Fibroblast of lung (primary cell): ENCODE results near the gene ACADVL. TPM values are rescaled to one million over a fixed set of nuclear protein-coding genes. Genes with fewer than 3 reads are reported as not detected.

Experiments used
- DNase-seq, 2 donors: peaks; one replicate each; pipeline versions ENCODE4 v3.0.0 to v3.0.0-alpha.2; 2010; ENCODE audit warnings: low read depth in 2 of 2
- H2AFZ ChIP-seq: 2 replicates; pipeline ENCODE4 v1.5.1; 2012; ENCODE audit warnings: low read length, control low read depth, inconsistent platforms
- H3K27ac ChIP-seq: 2 replicates; pipeline ENCODE4 v1.5.1; 2011; ENCODE audit warnings: low read length, control low read depth; ENCODE audit not compliant: insufficient read depth
- H3K27me3 ChIP-seq: 2 replicates; pipeline ENCODE4 v1.5.1; 2011; ENCODE audit warnings: mild to moderate bottlenecking, low read length; ENCODE audit not compliant: control insufficient read depth, insufficient read depth
- H3K36me3 ChIP-seq: 2 replicates; pipeline ENCODE4 v1.5.1; 2011; ENCODE audit warnings: low read length; ENCODE audit not compliant: control insufficient read depth, insufficient read depth
- H3K4me1 ChIP-seq: 2 replicates; pipeline ENCODE4 v1.5.1; 2011; ENCODE audit warnings: low read length; ENCODE audit not compliant: control insufficient read depth, insufficient read depth; ENCODE audit errors: extremely low read depth
- H3K4me2 ChIP-seq: 2 replicates; pipeline ENCODE4 v1.5.1; 2011; ENCODE audit warnings: low read length, control low read depth; ENCODE audit not compliant: insufficient read depth; ENCODE audit errors: extremely low read depth
- H3K4me3 ChIP-seq, 4 experiments: fragments of 200-600 bp in 1 of 4; sonication (generic) in 1 of 4; replicated peaks in 1 of 4; 2 replicates each; pipeline ENCODE4 v1.5.1; 2011 to 2016; ENCODE audit warnings: low read length in 4 of 4, low read depth in 3 of 4, mild to moderate bottlenecking in 3 of 4, control low read depth in 2 of 4, inconsistent platforms in 1 of 4, mixed read lengths in 1 of 4; ENCODE audit not compliant: insufficient read depth in 1 of 4; ENCODE audit errors: control extremely low read depth in 1 of 4
- H3K79me2 ChIP-seq: 2 replicates; pipeline ENCODE4 v1.5.1; 2012; ENCODE audit warnings: mild to moderate bottlenecking, low read length, inconsistent platforms; ENCODE audit not compliant: control insufficient read depth, insufficient read depth
- H3K9ac ChIP-seq: 2 replicates; pipeline ENCODE4 v1.5.1; 2011; ENCODE audit warnings: mild to moderate bottlenecking, low read length, control low read depth; ENCODE audit not compliant: insufficient read depth
- H3K9me3 ChIP-seq: 2 replicates; pipeline ENCODE4 v1.5.1; 2012; ENCODE audit warnings: low read depth, low read length; ENCODE audit not compliant: control insufficient read depth, insufficient read depth
- H4K20me1 ChIP-seq: 2 replicates; pipeline ENCODE4 v1.5.1; 2011; ENCODE audit warnings: low read length; ENCODE audit not compliant: control insufficient read depth, insufficient read depth; ENCODE audit errors: extremely low read depth
- CTCF ChIP-seq, 2 donors: IDR thresholded peaks in 1 of 2; conservative IDR thresholded peaks in 1 of 2; 1 replicate in 1 of 2; 2 replicates in 1 of 2; pipeline ENCODE4 v1.5.1; 2011 to 2012; ENCODE audit warnings: low read length in 2 of 2, control low read depth in 1 of 2, inconsistent platforms in 1 of 2, low read depth in 1 of 2, mild to moderate bottlenecking in 1 of 2
- EZH2 ChIP-seq: IDR thresholded peaks from 2 replicates; pipeline ENCODE4 v1.5.1; 2012; ENCODE audit warnings: low read length, control low read depth, mild to moderate bottlenecking; ENCODE audit errors: missing control alignments
- polyA plus RNA-seq, 2 donors: library from polyadenylated mRNA; depleted of rRNA in 1 of 2; stranded (reverse) in 1 of 2; unstranded in 1 of 2; fragments of >200 nt; gene quantifications; 2 replicates each; pipeline ENCODE4 v1.2.1, GENCODE V29; 2011 to 2012; ENCODE audit warnings: missing spikeins in 1 of 2
- total RNA-seq: library from RNA; depleted of rRNA; stranded (reverse); fragments of >200 nt; gene quantifications from 2 replicates; pipeline ENCODE4 v1.2.1, GENCODE V29; 2014

The ACADVL gene
- total and polyA plus RNA-seq, 2 donors (not counting 1 experiment from before 2014, with no cell fraction given): 129 to 313 TPM

- no peak for DNase-seq
- H3K4me1 ChIP-seq: peaks cover 7% of the 10 kb centered on the region
- H3K9ac ChIP-seq: no peak overlapping the region
- no peak overlapping the region for H2AFZ ChIP-seq
- H3K4me2 ChIP-seq: peak overlapping the region; percentile 40
- peaks cover 60% of the 10 kb centered on the region for H3K79me2 ChIP-seq
- H3K4me3 ChIP-seq: peak overlapping the region in 2 of 4 experiments; percentile 8 to 21
- H4K20me1 ChIP-seq: no peaks in the 10 kb centered on the region
- H3K27ac ChIP-seq: no peak overlapping the region
- TF ChIP-seq EZH2 (no peak), CTCF (conservative IDR thresholded peaks at IDR 0.05 in 1 of 2, IDR thresholded peaks at IDR 0.05 in 1 of 2; ENCODE audit: low read depth in 1 of 2, low read length in 2 of 2) (no peak)
- no peaks in the 10 kb centered on the region for H3K27me3 ChIP-seq
- H3K36me3 ChIP-seq: peaks cover 6% of the 10 kb centered on the region
- H3K9me3 ChIP-seq: no peaks in the 10 kb centered on the region
These were observed 29.5 kb downstream of the ACADVL start for GRCh38 chr17:7249214-7249613.

- Histone ChIP-seq H3K27ac (peak overlapping the region; percentile 79), H3K4me3 (peak overlapping the region; percentile 67 to 93 (median 89)), H2AFZ (no peak overlapping the region), H4K20me1 (no peaks in the 10 kb centered on the region), H3K4me2 (peak overlapping the region; percentile 85), H3K79me2 (peaks cover 60% of the 10 kb centered on the region), H3K4me1 (peaks cover 7% of the 10 kb centered on the region), H3K9ac (no peak overlapping the region), H3K9me3 (no peaks in the 10 kb centered on the region), H3K27me3 (no peaks in the 10 kb centered on the region), H3K36me3 (peaks cover 6% of the 10 kb centered on the region)
- no peak for DNase-seq
- TF ChIP-seq EZH2: no peak
- TF ChIP-seq CTCF (conservative IDR thresholded peaks at IDR 0.05 in 1 of 2, IDR thresholded peaks at IDR 0.05 in 1 of 2; ENCODE audit: low read depth in 1 of 2, low read length in 2 of 2): no peak
These were observed 30.1 kb downstream of the ACADVL start for GRCh38 chr17:7249830-7250229.

- Histone ChIP-seq H3K4me2 (peak overlapping the region; percentile 85), H3K27ac (peak overlapping the region; percentile 79), H3K9ac (peak overlapping the region; percentile 81), H3K4me1 (peaks cover 7% of the 10 kb centered on the region), H2AFZ (no peak overlapping the region), H3K27me3 (no peaks in the 10 kb centered on the region), H3K4me3 (peak overlapping the region; percentile 67 to 93 (median 89)), H3K9me3 (no peaks in the 10 kb centered on the region), H3K36me3 (peaks cover 3% of the 10 kb centered on the region), H4K20me1 (no peaks in the 10 kb centered on the region), H3K79me2 (peaks cover 60% of the 10 kb centered on the region)
- TF ChIP-seq CTCF (conservative IDR thresholded peaks at IDR 0.05 in 1 of 2, IDR thresholded peaks at IDR 0.05 in 1 of 2; ENCODE audit: low read depth in 1 of 2, low read length in 2 of 2) (no peak), EZH2 (no peak)
- no peak for DNase-seq
These were observed 31.2 kb downstream of the ACADVL start for GRCh38 chr17:7250695-7251627.
